ENCODE measurements around the gene FCF1. TPM values are rescaled to one million over a fixed set of nuclear protein-coding genes. Genes with fewer than 3 reads are reported as not detected.

FCF1 gene
- total and polyA plus RNA-seq, 2 of the 13 experiments (the other 11 are each of a cell fraction or from before 2014, with no cell fraction given): 31.0 to 44.4 TPM

GRCh38 chr14:74697543-74697942 lies 15.4 kb upstream of the FCF1 start (continued):
- TF ChIP-seq ELF1 (CRISPR knock-in tag; IDR thresholded peaks at IDR 0.05) (no peak), GTF3A (CRISPR knock-in tag; conservative IDR thresholded peaks at IDR 0.05) (no peak), ZNF616 (CRISPR knock-in tag; IDR thresholded peaks at IDR 0.05; ENCODE audit: low read depth) (no peak), ZFY (CRISPR knock-in tag; IDR thresholded peaks at IDR 0.05) (no peak), FOSL1 (CRISPR knock-in tag; IDR thresholded peaks at IDR 0.05; ENCODE audit: borderline replicate concordance) (no peak), ZNF432 (CRISPR knock-in tag; IDR thresholded peaks at IDR 0.05; ENCODE audit: borderline replicate concordance) (no peak), ZNF605 (CRISPR knock-in tag; IDR thresholded peaks at IDR 0.05) (no peak), KLF16 (CRISPR knock-in tag; IDR thresholded peaks at IDR 0.05) (no peak), PRDM10 (CRISPR knock-in tag; IDR thresholded peaks at IDR 0.05; ENCODE audit: low read depth) (no peak), ZFP37 (CRISPR knock-in tag; IDR thresholded peaks at IDR 0.05; ENCODE audit: borderline replicate concordance) (no peak)

- Histone ChIP-seq H3K27ac (ENCODE audit: extremely low read length, insufficient read depth, low read length) (no peak overlapping the region), H3K79me2 (ENCODE audit: insufficient read depth, low read length) (peaks cover 20% of the 10 kb centered on the region), H2AFZ (ENCODE audit: low read length) (no peak overlapping the region), H3K36me3 (replicated peaks in 1 of 2; ENCODE audit: control insufficient read depth in 1 of 2, insufficient read depth in 2 of 2, low read length in 2 of 2) (peaks cover 5 to 9% of the 10 kb centered on the region in 2 experiments; a peak in 4 of 5 replicates), H3K4me2 (ENCODE audit: low read depth, low read length) (no peak overlapping the region), H3K9ac (ENCODE audit: insufficient read depth, low read depth, low read length) (no peak overlapping the region), H4K20me1 (ENCODE audit: insufficient read depth, low read length) (no peaks in the 10 kb centered on the region), H3K9me3 (ENCODE audit: low read length) (peaks cover 9% of the 10 kb centered on the region), H3K4me1 (ENCODE audit: insufficient read depth, low read length) (no peaks in the 10 kb centered on the region), H3K4me3 (replicated peaks in 1 of 3; ENCODE audit: insufficient read depth in 1 of 3, low read depth in 2 of 3, low read length in 3 of 3) (no peak overlapping the region), H3K27me3 (ENCODE audit: control insufficient read depth in 1 of 2, insufficient read depth in 2 of 2, low read length in 2 of 2) (no peaks in the 10 kb centered on the region)
- ATAC-seq (no peak), FAIRE-seq (no peak), DNase-seq (ENCODE audit: low spot score) (no peak)
- WGBS (ENCODE audit: low lambda C conversion rate): 100% methylated on average over 2 of the region's 2 CpGs
- intact Hi-C loops (cut with micrococcal nuclease; ENCODE audit: unreplicated experiment): no loop called here
- BruUV-seq (replicated peaks): no TSS peak
- ChIA-PET CTCF (ENCODE audit: low intra/inter-chr PET ratio, low total read pairs) (no interaction called here), POLR2A (no interaction called here)
- in situ Hi-C loops (cut with HindIII; ENCODE audit: extremely low pct_ligation_motif_present, low pct_unique_long_range_greater_than_20kb): no loop called here
- TF ChIP-seq HNF1B (CRISPR knock-in tag; IDR thresholded peaks at IDR 0.05): no peak
- TF ChIP-seq ZNF20 (CRISPR knock-in tag; IDR thresholded peaks at IDR 0.05): no peak
- no peak for TF ChIP-seq THRA (CRISPR knock-in tag; IDR thresholded peaks at IDR 0.05; ENCODE audit: borderline replicate concordance)
- no peak for TF ChIP-seq MTERF4 (CRISPR knock-in tag; IDR thresholded peaks at IDR 0.05)
- TF ChIP-seq ZFP62 (CRISPR knock-in tag; IDR thresholded peaks at IDR 0.05): no peak
- TF ChIP-seq SP2 (CRISPR knock-in tag; IDR thresholded peaks at IDR 0.05): no peak
- no peak for TF ChIP-seq ZNF782 (CRISPR knock-in tag; IDR thresholded peaks at IDR 0.05; ENCODE audit: borderline replicate concordance)
- TF ChIP-seq DNMT1 (CRISPR knock-in tag; IDR thresholded peaks at IDR 0.05): no peak
Observed at GRCh38 chr14:74697976-74698375, 15.0 kb upstream of the FCF1 start.
